Stimulated activated CD4-positive, alpha-beta T cell treated with anti-CD3 and anti-CD28 coated beads, Interleukin-2, amount 100 ng/mL, for 24 hours (primary cell): ENCODE data around the gene CAMK2D.

Experiments used
- DNase-seq, 2 donors: peaks; one replicate each; pipeline ENCODE4 v3.0.0-alpha.2; 2020

Gene CAMK2D

GRCh38 chr4:113420938-113421337 is 340.6 kb downstream of the CAMK2D start:
- no peak for DNase-seq

- DNase-seq, result no peak
Observed at GRCh38 chr4:113419631-113420030, 341.9 kb downstream of the CAMK2D start.

- DNase-seq, result no peak
Observed at GRCh38 chr4:113411496-113411938, 350.0 kb downstream of the CAMK2D start.

GRCh38 chr4:113410686-113411085 is 350.9 kb downstream of the CAMK2D start:
- DNase-seq, result no peak

GRCh38 chr4:113409181-113409580 is 352.4 kb downstream of the CAMK2D start:
- no peak for DNase-seq

- no peak for DNase-seq
Observed at GRCh38 chr4:113407409-113407808, 354.1 kb downstream of the CAMK2D start.

- DNase-seq, result no peak
Observed at GRCh38 chr4:113406723-113407016, 354.9 kb downstream of the CAMK2D start.

GRCh38 chr4:113405874-113406722 is 355.4 kb downstream of the CAMK2D start:
- no peak for DNase-seq

- no peak for DNase-seq
Observed at GRCh38 chr4:113404841-113405240, 356.7 kb downstream of the CAMK2D start.

- no peak for DNase-seq
Observed at GRCh38 chr4:113404167-113404571, 357.4 kb downstream of the CAMK2D start.
